Astrocyte (in vitro differentiated cells and primary cell): ENCODE data around the gene SRCAP. TPM values are rescaled to one million over a fixed set of nuclear protein-coding genes. Genes with fewer than 3 reads are reported as not detected.

ENCODE experiments used
- DNase-seq: peaks from one replicate; pipeline ENCODE4 v3.0.0-alpha.2; 2010; ENCODE audit warnings: low read depth
- FAIRE-seq: peaks from 2 replicates; lab custom pipeline; 2011; peaks lifted over from hg19 to GRCh38; lab: Jason Lieb, UNC
- H2AFZ ChIP-seq: 2 replicates; pipeline ENCODE4 v1.6.0; 2012; ENCODE audit warnings: low read depth, low read length, inconsistent platforms
- H3K27ac ChIP-seq: 2 replicates; pipeline ENCODE4 v1.5.1; 2011; ENCODE audit warnings: low read depth, low read length, inconsistent platforms
- H3K27me3 ChIP-seq: 2 replicates; pipeline ENCODE4 v1.6.0; 2011; ENCODE audit warnings: low read length, inconsistent platforms; ENCODE audit not compliant: insufficient read depth
- H3K36me3 ChIP-seq: 2 replicates; pipeline ENCODE4 v1.5.1; 2011; ENCODE audit warnings: low read length, inconsistent platforms; ENCODE audit not compliant: insufficient read depth
- H3K4me1 ChIP-seq: 2 replicates; pipeline ENCODE4 v1.5.1; 2011; ENCODE audit warnings: low read length, inconsistent platforms; ENCODE audit not compliant: insufficient read depth
- H3K4me2 ChIP-seq: 2 replicates; pipeline ENCODE4 v1.6.0; 2012; ENCODE audit warnings: low read length, inconsistent platforms
- H3K4me3 ChIP-seq: 2 replicates; pipeline ENCODE4 v1.5.1; 2011; ENCODE audit warnings: low read depth, mild to moderate bottlenecking, low read length, inconsistent platforms; ENCODE audit not compliant: insufficient read depth
- H3K79me2 ChIP-seq: 2 replicates; pipeline ENCODE4 v1.6.0; 2012; ENCODE audit warnings: mild to moderate bottlenecking, low read length, inconsistent platforms; ENCODE audit not compliant: insufficient read depth
- H3K9ac ChIP-seq: 2 replicates; pipeline ENCODE4 v1.6.0; 2012; ENCODE audit warnings: mild to moderate bottlenecking, low read length, inconsistent platforms
- H3K9me3 ChIP-seq: 2 replicates; pipeline ENCODE4 v1.5.1; 2012; ENCODE audit warnings: low read depth, mild to moderate bottlenecking, low read length, inconsistent platforms; ENCODE audit not compliant: insufficient read depth
- H4K20me1 ChIP-seq: 2 replicates; pipeline ENCODE4 v1.6.0; 2012; ENCODE audit warnings: low read length, inconsistent platforms; ENCODE audit not compliant: insufficient read depth
- H3K27ac Mint-ChIP-seq: one replicate; pipeline ENCODE4 v1.8.0; 2021; ENCODE audit warnings: mild to moderate bottlenecking, mixed read lengths; ENCODE audit not compliant: unreplicated experiment
- H3K27me3 Mint-ChIP-seq: one replicate; pipeline ENCODE4 v1.8.0; 2021; ENCODE audit warnings: low read depth, mixed read lengths; ENCODE audit not compliant: unreplicated experiment
- H3K36me3 Mint-ChIP-seq: one replicate; pipeline ENCODE4 v1.8.0; 2021; ENCODE audit warnings: low read depth, mixed read lengths; ENCODE audit not compliant: unreplicated experiment
- H3K4me1 Mint-ChIP-seq: one replicate; pipeline ENCODE4 v1.8.0; 2021; ENCODE audit warnings: low read depth, mixed read lengths; ENCODE audit not compliant: unreplicated experiment
- H3K4me3 Mint-ChIP-seq: one replicate; pipeline ENCODE4 v1.8.0; 2021; ENCODE audit warnings: mild to moderate bottlenecking, moderate library complexity, mixed read lengths; ENCODE audit not compliant: unreplicated experiment
- H3K9me3 Mint-ChIP-seq: one replicate; pipeline ENCODE4 v1.8.0; 2021; ENCODE audit warnings: mild to moderate bottlenecking, mixed read lengths; ENCODE audit not compliant: unreplicated experiment
- CTCF ChIP-seq: IDR thresholded peaks from 2 replicates; pipeline ENCODE4 v1.5.1; 2011; ENCODE audit warnings: low read depth, mild to moderate bottlenecking, inconsistent platforms, low read length, moderate library complexity; ENCODE audit not compliant: insufficient read depth
- EZH2 ChIP-seq: IDR thresholded peaks from 2 replicates; pipeline ENCODE4 v1.6.1; 2012; ENCODE audit warnings: mild to moderate bottlenecking, low read length, inconsistent platforms; ENCODE audit not compliant: insufficient read depth
- total RNA-seq: library from RNA; stranded (reverse); gene quantifications from 2 replicates; pipeline ENCODE4 v1.2.1, GENCODE V29; 2021

Gene SRCAP
- total RNA-seq, 1 donor from 2014 or later, result 50.4 TPM

- Histone ChIP-seq H3K27ac (no peak overlapping the region), H2AFZ (no peak overlapping the region), H4K20me1 (peaks cover 58% of the 10 kb centered on the region), H3K9ac (peak overlapping the region; percentile 93), H3K36me3 (peaks cover 54% of the 10 kb centered on the region), H3K4me1 (peaks cover 12% of the 10 kb centered on the region), H3K4me2 (peak overlapping the region; percentile 90), H3K9me3 (no peaks in the 10 kb centered on the region), H3K27me3 (no peaks in the 10 kb centered on the region), H3K79me2 (peaks cover 43% of the 10 kb centered on the region), H3K4me3 (no peak overlapping the region)
- Mint-ChIP-seq H3K27ac (no peak overlapping the region), H3K27me3 (no peaks in the 10 kb centered on the region), H3K4me1 (peaks cover 10% of the 10 kb centered on the region), H3K36me3 (peaks cover 11% of the 10 kb centered on the region), H3K4me3 (peak overlapping the region; percentile 96), H3K9me3 (no peaks in the 10 kb centered on the region)
- TF ChIP-seq CTCF (no peak), EZH2 (no peak)
- DNase-seq (no peak), FAIRE-seq (no peak)
Observed at GRCh38 chr16:30764086-30764485, 65.1 kb downstream of the SRCAP start.

GRCh38 chr16:30764816-30765465 lies 66.0 kb downstream of the SRCAP start:
- H3K27ac ChIP-seq, result no peak overlapping the region
- peaks cover 12% of the 10 kb centered on the region for H3K4me1 ChIP-seq
- no peak overlapping the region for H2AFZ ChIP-seq
- TF ChIP-seq EZH2, result no peak
- no peak for TF ChIP-seq CTCF
- H3K27ac Mint-ChIP-seq, result no peak overlapping the region
- H3K36me3 ChIP-seq, result peaks cover 52% of the 10 kb centered on the region
- no peak for DNase-seq
- H3K9ac ChIP-seq, result no peak overlapping the region
- no peak overlapping the region for H3K4me3 Mint-ChIP-seq
- H3K79me2 ChIP-seq, result peaks cover 43% of the 10 kb centered on the region
- H3K27me3 ChIP-seq, result no peaks in the 10 kb centered on the region
- H4K20me1 ChIP-seq, result peaks cover 64% of the 10 kb centered on the region
- H3K36me3 Mint-ChIP-seq, result peaks cover 12% of the 10 kb centered on the region
- no peak for FAIRE-seq
- H3K4me1 Mint-ChIP-seq, result peaks cover 10% of the 10 kb centered on the region
- H3K9me3 Mint-ChIP-seq, result no peaks in the 10 kb centered on the region
- H3K9me3 ChIP-seq, result no peaks in the 10 kb centered on the region
- H3K4me3 ChIP-seq, result no peak overlapping the region
- no peaks in the 10 kb centered on the region for H3K27me3 Mint-ChIP-seq
- no peak overlapping the region for H3K4me2 ChIP-seq

GRCh38 chr16:30766206-30766932 lies 67.4 kb downstream of the SRCAP start:
- Histone ChIP-seq H3K27ac (no peak overlapping the region), H3K4me3 (no peak overlapping the region), H3K79me2 (peaks cover 43% of the 10 kb centered on the region), H3K4me1 (peaks cover 6% of the 10 kb centered on the region), H4K20me1 (peaks cover 68% of the 10 kb centered on the region), H3K27me3 (no peaks in the 10 kb centered on the region), H3K9ac (no peak overlapping the region), H3K36me3 (peaks cover 59% of the 10 kb centered on the region), H3K4me2 (no peak overlapping the region), H2AFZ (no peak overlapping the region), H3K9me3 (no peaks in the 10 kb centered on the region)
- Mint-ChIP-seq H3K27me3 (no peaks in the 10 kb centered on the region), H3K27ac (no peak overlapping the region), H3K9me3 (no peaks in the 10 kb centered on the region), H3K36me3 (peaks cover 15% of the 10 kb centered on the region), H3K4me3 (no peak overlapping the region), H3K4me1 (peaks cover 13% of the 10 kb centered on the region)
- TF ChIP-seq EZH2 (no peak), CTCF (no peak)
- DNase-seq (no peak), FAIRE-seq (no peak)
